ENCODE data around the gene COL23A1.

- no peak for TF ChIP-seq CTCF (IDR thresholded peaks at IDR 0.05)
- TF ChIP-seq POLR2A (IDR thresholded peaks at IDR 0.05) = no peak
- no peak for TF ChIP-seq POLR2AphosphoS5 (IDR thresholded peaks at IDR 0.05)
These were observed 26.6 kb downstream of the COL23A1 start for GRCh38 chr5:178563621-178564020.

Measured in gastroesophageal sphincter (tissue), 3 donors.